Stomach (tissue), 19 donors: ENCODE results near the gene PPP2CA. TPM values are rescaled to one million over a fixed set of nuclear protein-coding genes. Genes with fewer than 3 reads are reported as not detected.

ENCODE experiments used
- DNase-seq, 2 donors: peaks; one replicate each; pipeline versions ENCODE4 v3.0.0 to v3.0.0-alpha.2; 2013 to 2019
- H3K27ac ChIP-seq, 5 donors: fragments of 200-600 bp in 4 of 5; sonication (generic) in 4 of 5; one replicate each; pipeline ENCODE4 v1.5.1; 2013 to 2019; ENCODE audit warnings: mild to moderate bottlenecking in 1 of 5, moderate library complexity in 1 of 5
- H3K27me3 ChIP-seq, 3 donors: fragments of 200-600 bp; sonication (generic); one replicate each; pipeline ENCODE4 v1.5.1; 2017 to 2019; ENCODE audit warnings: mixed run types in 1 of 3
- H3K36me3 ChIP-seq, 4 donors: fragments of 200-600 bp; sonication (generic); 1 replicate in 3 of 4; 2 replicates in 1 of 4; pipeline ENCODE4 v1.5.1; 2016 to 2019
- H3K4me1 ChIP-seq, 4 donors: fragments of 200-600 bp; sonication (generic); one replicate each; pipeline ENCODE4 v1.5.1; 2016 to 2019
- H3K4me3 ChIP-seq, 4 donors: fragments of 200-600 bp; sonication (generic) in 3 of 4; one replicate each; pipeline ENCODE4 v1.5.1; 2016 to 2019; ENCODE audit warnings: mild to moderate bottlenecking in 1 of 4
- H3K9me3 ChIP-seq, 4 donors: fragments of 200-600 bp; sonication (generic); one replicate each; pipeline ENCODE4 v1.5.1; 2016 to 2019
- EP300 ChIP-seq: sonication (generic); formaldehyde crosslinking; IDR thresholded peaks from one replicate; pipeline ENCODE4 v1.6.1; 2017; ENCODE audit warnings: antibody characterized with exemption
- POLR2A ChIP-seq, 4 donors: fragments of 450-650 bp; IDR thresholded peaks; one replicate each; pipeline ENCODE4 v1.6.1; 2016; ENCODE audit warnings: antibody characterized with exemption in 4 of 4, control low read depth in 2 of 4, mild to moderate bottlenecking in 1 of 4, moderate library complexity in 1 of 4
- POLR2AphosphoS5 ChIP-seq, 3 donors: sonication (generic); formaldehyde crosslinking; IDR thresholded peaks; one replicate each; pipeline ENCODE4 v1.6.1; 2016; ENCODE audit warnings: antibody characterized with exemption in 3 of 3
- WGBS, 5 donors: extraction: QIAGEN DNeasy Blood & Tissue Kit in 3 of 5; methylation state at CpG; one replicate each; pipeline versions ENCODE4 v1.1.5 to v1.1.7; 2013 to 2018; 5-methylcytosine and 5-hydroxymethylcytosine counted together
- intact Hi-C: fragments of 100-400 bp; cut with DNase I; formaldehyde crosslinking; loops from one replicate; pipeline ENCODE4 v1.15.1; 2023; ENCODE audit warnings: low total_unique reads
- long read RNA-seq, 10 donors: transcript quantifications; one replicate each; lab custom pipeline, GENCODE V29; 2026
- polyA plus RNA-seq, 3 donors: library from polyadenylated mRNA; stranded (reverse); fragments of 200-250 nt; gene quantifications; one replicate each; pipeline ENCODE4 v1.2.3, GENCODE V29; 2013
- total RNA-seq, 5 donors: library from RNA; depleted of rRNA; stranded (reverse); fragments of >200 nt; gene quantifications; one replicate each; pipeline versions ENCODE4 v1.1.0 to v1.2.3, GENCODE V29; 2014 to 2016
- TF ChIP-seq, protein P1 (sequence below), 7 experiments: fragments of 450-650 bp in 4 of 7; fragments of 200-600 bp in 3 of 7; sonication (generic) in 3 of 7; IDR thresholded peaks; one replicate each; pipeline ENCODE4 v1.5.1; 2016 to 2019; ENCODE audit warnings: antibody characterized with exemption in 7 of 7, control low read depth in 2 of 7, mild to moderate bottlenecking in 1 of 7
- donor health status: healthy with polysubstance abuse.
- donor health status: Bipolar disorder and iron deficiency.
- donor health status: healthy.

The PPP2CA gene
- total RNA-seq: 100 to 1,000 TPM in 1 of 5 donors, 10 to 100 TPM in 4; 46.7 to 108 (median 76.5) TPM
- polyA plus RNA-seq: 10 to 100 TPM; 29.4 to 50.1 (median 33.7) TPM
- long read RNA-seq, donor 1, full-length matches to known transcripts: 21 of 32 reads
- long read RNA-seq, donor 1, partial matches to known transcripts: 11 of 32 reads
- long read RNA-seq, donor 1, other reads (novel, unspliced or antisense): 0 of 32 reads
- long read RNA-seq, donor 2, full-length matches to known transcripts: 30 of 30 reads
- long read RNA-seq, donor 2, partial matches to known transcripts: 0 of 30 reads
- long read RNA-seq, donor 2, other reads (novel, unspliced or antisense): 0 of 30 reads
- long read RNA-seq, donor 3, full-length matches to known transcripts: 23 of 34 reads
- long read RNA-seq, donor 3, partial matches to known transcripts: 11 of 34 reads
- long read RNA-seq, donor 3, other reads (novel, unspliced or antisense): 0 of 34 reads
- long read RNA-seq, donor 4, full-length matches to known transcripts: 2 of 2 reads
- long read RNA-seq, donor 4, partial matches to known transcripts: 0 of 2 reads
- long read RNA-seq, donor 4, other reads (novel, unspliced or antisense): 0 of 2 reads
- long read RNA-seq, donor 5, full-length matches to known transcripts: 44 of 62 reads
- long read RNA-seq, donor 5, partial matches to known transcripts: 18 of 62 reads
- long read RNA-seq, donor 5, other reads (novel, unspliced or antisense): 0 of 62 reads
- long read RNA-seq, donor 6, full-length matches to known transcripts: 72 of 109 reads
- long read RNA-seq, donor 6, partial matches to known transcripts: 37 of 109 reads
- long read RNA-seq, donor 6, other reads (novel, unspliced or antisense): 0 of 109 reads
- long read RNA-seq, donor 7, full-length matches to known transcripts: 70 of 90 reads
- long read RNA-seq, donor 7, partial matches to known transcripts: 20 of 90 reads
- long read RNA-seq, donor 7, other reads (novel, unspliced or antisense): 0 of 90 reads
- long read RNA-seq, donor 8, full-length matches to known transcripts: 45 of 82 reads
- long read RNA-seq, donor 8, partial matches to known transcripts: 37 of 82 reads
- long read RNA-seq, donor 8, other reads (novel, unspliced or antisense): 0 of 82 reads
- long read RNA-seq, donor 9, full-length matches to known transcripts: 31 of 51 reads
- long read RNA-seq, donor 9, partial matches to known transcripts: 20 of 51 reads
- long read RNA-seq, donor 9, other reads (novel, unspliced or antisense): 0 of 51 reads
- long read RNA-seq, donor 10, full-length matches to known transcripts: 14 of 24 reads
- long read RNA-seq, donor 10, partial matches to known transcripts: 10 of 24 reads
- long read RNA-seq, donor 10, other reads (novel, unspliced or antisense): 0 of 24 reads

DNA sequence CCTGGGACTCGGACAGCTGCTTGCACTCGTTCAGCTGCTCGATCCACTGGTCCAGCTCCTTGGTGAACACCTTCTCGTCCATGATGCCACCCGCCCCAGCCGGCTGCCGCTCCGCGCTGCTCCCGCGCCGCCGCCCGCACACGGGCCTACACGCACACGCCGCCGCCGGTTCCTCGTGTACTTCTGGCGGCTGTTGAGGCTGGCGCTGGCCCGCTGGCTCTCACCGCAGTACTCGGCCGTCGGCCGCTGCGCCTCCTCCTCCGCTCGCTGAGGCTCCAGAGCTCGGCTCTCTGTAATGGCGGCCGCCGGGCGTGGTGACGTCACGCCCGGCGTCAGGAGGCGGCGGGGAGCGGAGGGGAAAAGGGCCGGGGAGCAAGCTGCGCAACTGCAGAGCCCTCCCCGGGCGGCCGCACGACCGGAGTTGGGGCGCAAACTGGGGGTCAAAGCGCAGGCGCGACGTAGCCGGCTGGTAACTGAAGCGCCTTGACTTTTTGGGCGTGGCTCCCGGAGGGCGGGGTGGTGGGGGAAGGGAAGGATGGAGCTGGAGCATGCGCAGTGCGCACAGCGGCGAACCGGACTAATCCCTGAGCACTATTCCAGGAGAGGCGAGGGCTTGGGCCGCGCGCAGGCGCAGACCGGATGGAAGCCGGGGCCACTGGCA lies at the start of gene PPP2CA:
TSS of gene PPP2CA (minus strand) at position 294 of the 661 bp plus-strand sequence. CDS start at position 82, 212 bp downstream.
- intact Hi-C loops: no loop called here
- peaks cover 39 to 49% (median 46%) of the 10 kb centered on the region in 4 donors for H3K4me1 ChIP-seq

DNA sequence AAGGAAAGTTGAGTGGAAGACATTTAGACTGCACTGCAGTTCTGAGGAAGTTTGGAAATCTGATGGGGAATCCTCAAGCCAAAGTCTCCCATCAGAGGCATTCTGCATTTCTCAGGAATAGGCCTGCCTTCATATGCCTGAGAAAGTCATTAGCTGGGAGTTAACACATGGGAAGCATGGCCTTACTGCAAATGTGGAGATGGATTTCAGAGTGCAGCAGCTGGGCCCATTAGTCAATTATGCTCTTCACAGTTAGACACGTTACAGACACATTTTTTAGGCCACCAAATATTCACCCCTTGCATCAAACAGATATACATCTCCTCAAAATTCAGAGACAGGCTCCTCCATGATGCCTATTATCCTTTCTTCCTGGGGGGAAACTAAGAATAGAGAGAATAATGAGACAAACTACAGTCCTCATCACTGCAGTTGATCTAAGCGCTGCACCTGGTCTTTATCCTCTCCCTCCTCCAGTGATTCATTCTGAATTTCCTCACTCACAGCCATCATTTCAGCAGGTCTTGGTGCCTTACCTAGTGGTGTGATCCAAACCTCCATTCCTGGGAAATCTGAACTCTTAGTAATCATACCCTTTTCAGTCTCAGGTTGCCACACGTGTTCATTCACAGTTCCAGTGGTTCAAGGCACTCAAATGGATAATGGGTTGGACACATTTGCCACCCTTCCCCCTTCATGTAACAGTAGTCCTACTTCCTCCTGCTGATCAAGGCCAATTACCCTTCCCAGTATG lies 47.9 kb upstream of the PPP2CA start:
- Histone ChIP-seq H3K27ac (no peak overlapping the region), H3K27me3 (no peaks in the 10 kb centered on the region), H3K9me3 (peaks cover 0 to 13% (median 3%) of the 10 kb centered on the region in 4 donors), H3K4me1 (no peaks in the 10 kb centered on the region), H3K4me3 (no peak overlapping the region), H3K36me3 (no peaks in the 10 kb centered on the region)
- TF ChIP-seq POLR2AphosphoS5 (IDR thresholded peaks at IDR 0.05) (no peak), POLR2A (IDR thresholded peaks at IDR 0.05) (no peak), EP300 (no peak)
- TF ChIP-seq, protein P1, sequence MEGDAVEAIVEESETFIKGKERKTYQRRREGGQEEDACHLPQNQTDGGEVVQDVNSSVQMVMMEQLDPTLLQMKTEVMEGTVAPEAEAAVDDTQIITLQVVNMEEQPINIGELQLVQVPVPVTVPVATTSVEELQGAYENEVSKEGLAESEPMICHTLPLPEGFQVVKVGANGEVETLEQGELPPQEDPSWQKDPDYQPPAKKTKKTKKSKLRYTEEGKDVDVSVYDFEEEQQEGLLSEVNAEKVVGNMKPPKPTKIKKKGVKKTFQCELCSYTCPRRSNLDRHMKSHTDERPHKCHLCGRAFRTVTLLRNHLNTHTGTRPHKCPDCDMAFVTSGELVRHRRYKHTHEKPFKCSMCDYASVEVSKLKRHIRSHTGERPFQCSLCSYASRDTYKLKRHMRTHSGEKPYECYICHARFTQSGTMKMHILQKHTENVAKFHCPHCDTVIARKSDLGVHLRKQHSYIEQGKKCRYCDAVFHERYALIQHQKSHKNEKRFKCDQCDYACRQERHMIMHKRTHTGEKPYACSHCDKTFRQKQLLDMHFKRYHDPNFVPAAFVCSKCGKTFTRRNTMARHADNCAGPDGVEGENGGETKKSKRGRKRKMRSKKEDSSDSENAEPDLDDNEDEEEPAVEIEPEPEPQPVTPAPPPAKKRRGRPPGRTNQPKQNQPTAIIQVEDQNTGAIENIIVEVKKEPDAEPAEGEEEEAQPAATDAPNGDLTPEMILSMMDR (IDR thresholded peaks at IDR 0.05): no peak
- DNase-seq: no peak
- intact Hi-C loops: no loop called here
- WGBS, 5 donors: 74 to 90% (median 80%) methylated on average over 3 of the region's 3 CpGs

More for the DNA sequence above, at the start of gene PPP2CA:
- peak within 1 kb of the TSS; percentile 99 to 100 (median 100) for H3K27ac ChIP-seq
- no peaks in the 10 kb centered on the region for H3K9me3 ChIP-seq
- peaks cover 0 to 6% (median 3%) of the 10 kb centered on the region in 4 donors for H3K36me3 ChIP-seq
- H3K27me3 ChIP-seq: no peaks in the 10 kb centered on the region
- peak within 1 kb of the TSS; percentile 72 to 98 (median 82) for H3K4me3 ChIP-seq
- WGBS, 5 donors: 0 to 1% (median 1%) methylated on average over 17 to 73 of the region's 73 CpGs
- TF ChIP-seq, protein P1 (IDR thresholded peaks at IDR 0.05): no peak
- TF ChIP-seq POLR2AphosphoS5 (IDR thresholded peaks at IDR 0.05) (peak; percentile 61 to 86 (median 83)), POLR2A (IDR thresholded peaks at IDR 0.05) (peak in 2 of 4 donors; percentile 27 to 56)
- peak; percentile 99 to 100 for DNase-seq

DNA sequence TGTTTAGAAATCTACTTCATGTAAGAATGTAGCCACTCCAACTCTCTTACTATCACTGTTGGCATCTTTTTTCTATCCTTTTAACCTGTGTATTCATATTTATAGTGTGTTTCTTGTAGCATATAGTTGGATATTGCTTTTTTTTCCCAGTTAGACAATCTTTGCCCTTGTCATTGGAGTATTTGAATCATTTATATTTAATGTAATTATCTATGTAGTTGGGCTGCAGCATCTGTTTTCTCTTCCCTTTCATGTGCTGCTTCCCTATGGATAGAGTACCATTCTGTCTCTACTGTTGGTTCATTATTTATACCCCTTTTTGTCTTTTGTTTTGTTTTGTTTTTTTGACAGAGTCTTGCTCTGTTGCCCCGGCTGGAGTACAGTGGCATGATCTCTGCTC lies 45.2 kb upstream of the PPP2CA start:
- H3K27ac ChIP-seq: no peak overlapping the region
- no peaks in the 10 kb centered on the region for H3K36me3 ChIP-seq
- no peaks in the 10 kb centered on the region for H3K4me1 ChIP-seq
- intact Hi-C loops: no loop called here
- no peak for DNase-seq
- peaks cover 0 to 13% (median 3%) of the 10 kb centered on the region in 4 donors for H3K9me3 ChIP-seq
- WGBS, 5 donors: 86 to 96% (median 92%) methylated on average over 1 of the region's 1 CpG
- no peak overlapping the region for H3K4me3 ChIP-seq
- no peak for TF ChIP-seq POLR2AphosphoS5 (IDR thresholded peaks at IDR 0.05)
- no peak for TF ChIP-seq EP300
- TF ChIP-seq, protein P1 (IDR thresholded peaks at IDR 0.05): no peak
- no peak for TF ChIP-seq POLR2A (IDR thresholded peaks at IDR 0.05)
- no peaks in the 10 kb centered on the region for H3K27me3 ChIP-seq
